GM12878 (cell line): ENCODE results near the gene DHRS7B. TPM values are rescaled to one million over a fixed set of nuclear protein-coding genes. Genes with fewer than 3 reads are reported as not detected.

Experiments used
- ATAC-seq: fragments of 200-7000 bp; cut with Tn5 transposase; 3 replicates; pipeline ENCODE4 v1.9.1; 2020; ENCODE audit warnings: mild to moderate bottlenecking, moderate library complexity
- BruUV-seq: library from RNA; stranded (reverse); fragments of 400-500 nt; replicated peaks from 2 replicates; lab custom pipeline; 2021; lab: Mats Ljungman, UMichigan
- CTCF ChIA-PET: fragments of 300-600 bp; sonication (Branson Sonifier 250); formaldehyde crosslinking; extraction: SDS; loops from one replicate; lab custom pipeline; 2021; ENCODE audit warnings: inconsistent platforms; lab: Yijun Ruan, JAX
- POLR2A ChIA-PET: fragments of 350-600 bp; formaldehyde crosslinking; extraction: SDS; loops from one replicate; lab custom pipeline; 2021; ENCODE audit warnings: inconsistent platforms; lab: Charles Lee
- RAD21 ChIA-PET: fragments of 300-600 bp; sonication (Branson Sonifier 250); formaldehyde crosslinking; loops from one replicate; lab custom pipeline; 2023; ENCODE audit warnings: antibody characterized with exemption; ENCODE audit not compliant: unreplicated experiment; lab: Charles Lee
- SMC1A ChIA-PET: fragments of 300-600 bp; sonication (Branson Sonifier 250); formaldehyde crosslinking; loops from one replicate; lab custom pipeline; 2023; ENCODE audit not compliant: unreplicated experiment, uncharacterized antibody; lab: Charles Lee
- DNase-seq: peaks from one replicate; pipeline ENCODE4 v3.0.0-alpha.2; 2011; ENCODE audit warnings: low read depth, low spot score
- FAIRE-seq: peaks from 3 replicates; lab custom pipeline; 2011; peaks lifted over from hg19 to GRCh38; lab: Jason Lieb, UNC
- H2AFZ ChIP-seq: 2 replicates; pipeline ENCODE4 v1.6.0; 2011; ENCODE audit warnings: low read depth, low read length, control low read depth; ENCODE audit not compliant: control insufficient read depth
- H3K27ac ChIP-seq: 2 replicates; pipeline ENCODE4 v1.5.1; 2011; ENCODE audit warnings: control low read depth; ENCODE audit not compliant: control insufficient read depth, insufficient read depth
- H3K27me3 ChIP-seq, 2 experiments: replicated peaks in 1 of 2; 2 replicates each; pipeline versions ENCODE4 v1.6.0 to v1.6.1; 2011; ENCODE audit warnings: low read length in 1 of 2; ENCODE audit not compliant: control insufficient read depth in 2 of 2, insufficient read depth in 2 of 2
- H3K36me3 ChIP-seq, 2 experiments: 2 replicates each; pipeline ENCODE4 v1.5.1; 2011; ENCODE audit warnings: low read length in 1 of 2; ENCODE audit not compliant: control insufficient read depth in 2 of 2, insufficient read depth in 2 of 2
- H3K4me1 ChIP-seq: 2 replicates; pipeline ENCODE4 v1.6.1; 2011; ENCODE audit warnings: mild to moderate bottlenecking, low read length, moderate library complexity, mixed read lengths; ENCODE audit not compliant: control insufficient read depth, insufficient read depth
- H3K4me2 ChIP-seq: 2 replicates; pipeline ENCODE4 v1.6.0; 2011; ENCODE audit warnings: control low read depth; ENCODE audit not compliant: control insufficient read depth, insufficient read depth
- H3K4me3 ChIP-seq: fragments of 200-600 bp; sonication (generic); 2 replicates; pipeline ENCODE4 v1.5.1; 2016
- H3K79me2 ChIP-seq: 2 replicates; pipeline ENCODE4 v1.6.0; 2011; ENCODE audit warnings: low read length; ENCODE audit not compliant: control insufficient read depth, insufficient read depth
- H3K9ac ChIP-seq: 2 replicates; pipeline ENCODE4 v1.8.0; 2011; ENCODE audit warnings: low read length, control low read depth, mixed read lengths; ENCODE audit not compliant: control insufficient read depth, insufficient read depth
- H3K9me3 ChIP-seq: replicated peaks from 3 replicates; pipeline ENCODE4 v1.5.1; 2011; ENCODE audit warnings: mild to moderate bottlenecking, low read length; ENCODE audit not compliant: control insufficient read depth, insufficient read depth
- H4K20me1 ChIP-seq: 2 replicates; pipeline ENCODE4 v1.6.0; 2011; ENCODE audit not compliant: control insufficient read depth, insufficient read depth
- CBFB ChIP-seq: IDR thresholded peaks from 2 replicates; pipeline ENCODE4 v1.6.1; 2016; ENCODE audit warnings: antibody characterized with exemption, low read depth
- CEBPB ChIP-seq, 2 experiments: fragments of 150-350 bp in 1 of 2; IDR thresholded peaks; 2 replicates each; pipeline ENCODE4 v1.6.1; 2012 to 2014; ENCODE audit warnings: low read depth in 2 of 2, low read length in 2 of 2, borderline replicate concordance in 1 of 2, inconsistent platforms in 1 of 2
- HDAC2 ChIP-seq: fragments of 200-600 bp; sonication (generic); IDR thresholded peaks from 2 replicates; pipeline ENCODE4 v1.6.1; 2017
- IRF5 ChIP-seq: fragments of 450-650 bp; IDR thresholded peaks from 2 replicates; pipeline ENCODE4 v1.6.1; 2017; ENCODE audit warnings: borderline replicate concordance
- NFYA ChIP-seq: IDR thresholded peaks from 2 replicates; pipeline ENCODE4 v1.6.1; 2011; ENCODE audit warnings: low read depth, mild to moderate bottlenecking, low read length, improper control_type of control experiment, borderline replicate concordance
- NRF1 ChIP-seq: conservative IDR thresholded peaks from 2 replicates; pipeline ENCODE4 v1.6.1; 2011; ENCODE audit warnings: mild to moderate bottlenecking, low read depth, low read length, improper control_type of control experiment
- PBX3 ChIP-seq: IDR thresholded peaks from 2 replicates; pipeline ENCODE4 v1.6.1; 2011; ENCODE audit warnings: mild to moderate bottlenecking, low read depth, low read length, moderate library complexity; ENCODE audit not compliant: insufficient replicate concordance
- PKNOX1 ChIP-seq: fragments of 450-650 bp; IDR thresholded peaks from 2 replicates; pipeline ENCODE4 v1.6.1; 2016; ENCODE audit warnings: mild to moderate bottlenecking
- POLR2A ChIP-seq: IDR thresholded peaks from 2 replicates; pipeline ENCODE4 v1.6.1; 2011; ENCODE audit warnings: low read depth, mild to moderate bottlenecking, low read length
- RELB ChIP-seq: fragments of 450-650 bp; IDR thresholded peaks from 2 replicates; pipeline ENCODE4 v1.6.1; 2017; ENCODE audit warnings: low read depth, mild to moderate bottlenecking, moderate library complexity
- SMC3 ChIP-seq: IDR thresholded peaks from 2 replicates; pipeline ENCODE4 v1.6.1; 2011; ENCODE audit warnings: low read length, improper control_type of control experiment, borderline replicate concordance
- SREBF2 ChIP-seq: IDR thresholded peaks from 2 replicates; pipeline ENCODE4 v1.6.1; 2012; ENCODE audit warnings: mild to moderate bottlenecking, low read length
- STAT1 ChIP-seq: fragments of 450-650 bp; conservative IDR thresholded peaks from 2 replicates; pipeline ENCODE4 v1.6.1; 2014; ENCODE audit warnings: antibody characterized with exemption, mild to moderate bottlenecking
- SUPT20H ChIP-seq: IDR thresholded peaks from 2 replicates; pipeline ENCODE4 v1.6.1; 2011; ENCODE audit warnings: low read depth, mild to moderate bottlenecking, low read length, moderate library complexity, borderline replicate concordance; ENCODE audit not compliant: control insufficient read depth
- TCF3 ChIP-seq: IDR thresholded peaks from 2 replicates; pipeline ENCODE4 v1.6.1; 2012; ENCODE audit warnings: low read depth, mild to moderate bottlenecking, low read length, borderline replicate concordance; ENCODE audit not compliant: insufficient read depth
- USF2 ChIP-seq: IDR thresholded peaks from 2 replicates; pipeline ENCODE4 v1.6.1; 2011; ENCODE audit warnings: low read depth, low read length, improper control_type of control experiment, borderline replicate concordance
- YY1 ChIP-seq: IDR thresholded peaks from 2 replicates; pipeline ENCODE4 v1.6.1; 2011; ENCODE audit warnings: low read depth, mild to moderate bottlenecking, low read length
- ZNF622 ChIP-seq: fragments of 450-650 bp; IDR thresholded peaks from 2 replicates; pipeline ENCODE4 v1.6.1; 2017; ENCODE audit warnings: mild to moderate bottlenecking, inconsistent platforms
- WGBS: methylation state at CpG from one replicate; pipeline ENCODE4 v1.1.6; 2016; ENCODE audit warnings: low lambda C conversion rate; ENCODE audit not compliant: insufficient replicate concordance, insufficient coverage; ENCODE audit errors: missing lambda C conversion rate; 5-methylcytosine and 5-hydroxymethylcytosine counted together
- in situ Hi-C: fragments of 300-500 bp; cut with MboI; formaldehyde crosslinking; loops from 9 replicates; pipeline ENCODE4 v1.14.3; 2018; ENCODE audit warnings: mixed read lengths
- intact Hi-C: fragments of 100-400 bp; cut with micrococcal nuclease; formaldehyde crosslinking; loops from one replicate; pipeline ENCODE4 v1.14.2; 2022; ENCODE audit not compliant: unreplicated experiment
- polyA plus RNA-seq, 11 experiments: library from polyadenylated mRNA; depleted of rRNA in 4 of 11; unstranded in 6 of 11; stranded (reverse) in 5 of 11; fragments of >200 nt; fragmentation: Nextera tagmentation in 4 of 11; fragmentation: Illumina TruSeq in 1 of 11; extraction: Ambion mirVana in 4 of 11; extraction: Trizol in 1 of 11; gene quantifications; 1 replicate in 1 of 11; 2 replicates in 10 of 11; pipeline versions ENCODE4 v1.2.1 to v1.2.3, GENCODE V29; 2011 to 2016; ENCODE audit warnings: inconsistent platforms in 2 of 11, missing spikeins in 2 of 11, low read depth in 1 of 11
- total RNA-seq, 4 experiments: library from RNA; depleted of rRNA in 3 of 4; stranded (reverse); fragments of >200 nt in 3 of 4; fragmentation: Illumina TruSeq in 1 of 4; extraction: Trizol in 1 of 4; gene quantifications; 2 replicates each; pipeline versions ENCODE4 v1.2.1 to v1.2.3, GENCODE V29; 2013 to 2021

The DHRS7B gene
- total and polyA plus RNA-seq, 10 of the 15 experiments (the other 5 are each of a cell fraction or from before 2014, with no cell fraction given) = 11.1 to 35.6 (median 23.0) TPM

GRCh38 chr17:21201874-21202273, 75.1 kb downstream of the DHRS7B start:
- H3K9me3 ChIP-seq = no peaks in the 10 kb centered on the region
- no peak overlapping the region for H3K9ac ChIP-seq
- ChIA-PET POLR2A (no interaction called here), RAD21 (no interaction called here), CTCF (no interaction called here), SMC1A (interaction anchor here (1.3 kb wide), 1 partner anchor 12 kb away, joined by 3 read pairs; no protein-coding TSS in a partner anchor)
- no peak overlapping the region for H3K4me2 ChIP-seq
- H3K27me3 ChIP-seq = no peaks in the 10 kb centered on the region
- intact Hi-C loops = no loop called here
- H3K27ac ChIP-seq = no peak overlapping the region
- H3K36me3 ChIP-seq = peaks cover 11 to 14% of the 10 kb centered on the region in 2 experiments
- peaks cover 11% of the 10 kb centered on the region for H3K4me1 ChIP-seq
- H3K4me3 ChIP-seq = no peak overlapping the region
- ATAC-seq (no peak), FAIRE-seq (no peak), DNase-seq (no peak)
- in situ Hi-C loops = no loop called here
- peaks cover 19% of the 10 kb centered on the region for H4K20me1 ChIP-seq
- no TSS peak for BruUV-seq
- H2AFZ ChIP-seq = no peak overlapping the region
- peaks cover 43% of the 10 kb centered on the region for H3K79me2 ChIP-seq
- 93% methylated on average over 11 of the region's 11 CpGs for WGBS
- TF ChIP-seq SREBF2 = no peak
- no peak for TF ChIP-seq PBX3
- no peak for TF ChIP-seq POLR2A
- no peak for TF ChIP-seq SUPT20H
- TF ChIP-seq SMC3 = no peak
- TF ChIP-seq YY1 = no peak
- no peak for TF ChIP-seq CEBPB (IDR thresholded peaks at IDR 0.05; ENCODE audit: borderline replicate concordance in 1 of 2, low read depth in 2 of 2, low read length in 2 of 2)
- no peak for TF ChIP-seq NRF1
- TF ChIP-seq NFYA = no peak
- no peak for TF ChIP-seq STAT1
- TF ChIP-seq ZNF622 = no peak
- no peak for TF ChIP-seq TCF3
- no peak for TF ChIP-seq PKNOX1
- no peak for TF ChIP-seq USF2
- TF ChIP-seq CBFB = no peak
- TF ChIP-seq IRF5 = no peak
- TF ChIP-seq RELB = no peak
- no peak for TF ChIP-seq HDAC2
